HepG2 (cell line): Measurements from ENCODE around the gene TLR3. TPM values are rescaled to one million over a fixed set of nuclear protein-coding genes. Genes with fewer than 3 reads are reported as not detected.
A peak's percentile ranks its signal among the peaks of the same experiment; 100 is the strongest.

ENCODE experiments used
- ATAC-seq: fragments of 200-7000 bp; cut with Tn5 transposase; 3 replicates; pipeline ENCODE4 v1.9.1; 2020; ENCODE audit warnings: mild to moderate bottlenecking, moderate library complexity
- BruUV-seq: library from RNA; stranded (reverse); fragments of 400-500 nt; replicated peaks from 2 replicates; lab custom pipeline; 2021; lab: Mats Ljungman, UMichigan
- CTCF ChIA-PET: fragments of 300-600 bp; formaldehyde crosslinking; extraction: SDS; loops from one replicate; lab custom pipeline; 2021; ENCODE audit warnings: low total read pairs, inconsistent platforms, low intra/inter-chr PET ratio; lab: Yijun Ruan, JAX
- POLR2A ChIA-PET: fragments of 350-600 bp; sonication (Branson Sonifier 250); formaldehyde crosslinking; loops from one replicate; lab custom pipeline; 2020; ENCODE audit warnings: antibody characterized with exemption, inconsistent platforms; lab: Yijun Ruan, JAX
- DNase-seq: peaks from one replicate; pipeline ENCODE4 v3.0.0-alpha.2; 2015; ENCODE audit warnings: low spot score
- FAIRE-seq: peaks from 3 replicates; lab custom pipeline; 2011; peaks lifted over from hg19 to GRCh38; lab: Jason Lieb, UNC
- H2AFZ ChIP-seq: one replicate; pipeline ENCODE4 v1.6.1; 2011; ENCODE audit warnings: low read length, inconsistent platforms
- H3K27ac ChIP-seq: fragments of 300-600 bp; 3 replicates; pipeline ENCODE4 v1.8.0; 2011; ENCODE audit warnings: mixed run types, mild to moderate bottlenecking, mixed read lengths, low read length, inconsistent platforms; ENCODE audit not compliant: insufficient read depth; ENCODE audit errors: extremely low read length
- H3K27me3 ChIP-seq, 2 experiments: fragments of 200-600 bp in 1 of 2; 2 replicates in 1 of 2; 3 replicates in 1 of 2; pipeline versions ENCODE4 v1.6.0 to v1.8.0; 2011; ENCODE audit warnings: low read length in 2 of 2, mild to moderate bottlenecking in 2 of 2, moderate library complexity in 2 of 2, inconsistent platforms in 1 of 2; ENCODE audit not compliant: insufficient read depth in 2 of 2, control insufficient read depth in 1 of 2
- H3K36me3 ChIP-seq, 2 experiments: fragments of 200-600 bp in 1 of 2; replicated peaks in 1 of 2; 2 replicates in 1 of 2; 3 replicates in 1 of 2; pipeline versions ENCODE4 v1.5.1 to v1.8.0; 2011; ENCODE audit warnings: low read length in 2 of 2, inconsistent platforms in 1 of 2; ENCODE audit not compliant: insufficient read depth in 2 of 2, control insufficient read depth in 1 of 2
- H3K4me1 ChIP-seq: 2 replicates; pipeline ENCODE4 v1.5.1; 2012; ENCODE audit warnings: low read length, inconsistent platforms; ENCODE audit not compliant: insufficient read depth
- H3K4me2 ChIP-seq: 2 replicates; pipeline ENCODE4 v1.6.0; 2011; ENCODE audit warnings: low read depth, low read length, inconsistent platforms
- H3K4me3 ChIP-seq, 3 experiments: fragments of 200-600 bp in 1 of 3; sonication (generic), shearing (Covaris generic) in 1 of 3; replicated peaks in 1 of 3; 2 replicates each; pipeline ENCODE4 v1.5.1; 2011 to 2016; ENCODE audit warnings: low read length in 3 of 3, inconsistent platforms in 2 of 3, low read depth in 2 of 3, mild to moderate bottlenecking in 2 of 3, control low read depth in 1 of 3, mixed read lengths in 1 of 3; ENCODE audit not compliant: insufficient read depth in 1 of 3
- H3K79me2 ChIP-seq: one replicate; pipeline ENCODE4 v1.6.1; 2011; ENCODE audit warnings: low read length, inconsistent platforms; ENCODE audit not compliant: insufficient read depth
- H3K9ac ChIP-seq: 2 replicates; pipeline ENCODE4 v1.6.0; 2011; ENCODE audit warnings: mild to moderate bottlenecking, low read depth, low read length, inconsistent platforms; ENCODE audit not compliant: insufficient read depth
- H3K9me3 ChIP-seq: 2 replicates; pipeline ENCODE4 v1.5.1; 2012; ENCODE audit warnings: mild to moderate bottlenecking, low read length
- H4K20me1 ChIP-seq: 2 replicates; pipeline ENCODE4 v1.6.0; 2011; ENCODE audit warnings: inconsistent platforms, mild to moderate bottlenecking, low read length, moderate library complexity; ENCODE audit not compliant: insufficient read depth
- ATF6 ChIP-seq: sonication (generic); formaldehyde crosslinking; conservative IDR thresholded peaks from 2 replicates; pipeline ENCODE4 v1.4.0; 2020; ENCODE audit warnings: missing genetic modification reagents
- HNF1B ChIP-seq: sonication (generic); formaldehyde crosslinking; IDR thresholded peaks from 2 replicates; pipeline ENCODE4 v1.5.1; 2020; ENCODE audit warnings: mild to moderate bottlenecking, moderate library complexity, missing genetic modification reagents
- NCOA2 ChIP-seq: sonication (generic); formaldehyde crosslinking; IDR thresholded peaks from 2 replicates; pipeline ENCODE4 v1.8.0; 2022; ENCODE audit warnings: inconsistent platforms
- NFIB ChIP-seq: sonication (generic); formaldehyde crosslinking; IDR thresholded peaks from 2 replicates; pipeline ENCODE4 v1.9.0; 2021; ENCODE audit warnings: missing genetic modification reagents, mild to moderate bottlenecking, borderline replicate concordance
- POLR2A ChIP-seq, 2 experiments: IDR thresholded peaks; 2 replicates each; pipeline ENCODE4 v1.6.1; 2011; ENCODE audit warnings: low read depth in 2 of 2, low read length in 2 of 2, mild to moderate bottlenecking in 1 of 2, moderate library complexity in 1 of 2; ENCODE audit not compliant: insufficient read depth in 1 of 2
- SP5 ChIP-seq: IDR thresholded peaks from 2 replicates; pipeline ENCODE4 v1.6.1; 2016; ENCODE audit warnings: low read depth, borderline replicate concordance
- TIGD3 ChIP-seq: sonication (generic); formaldehyde crosslinking; IDR thresholded peaks from 2 replicates; pipeline ENCODE4 v1.5.1; 2020; ENCODE audit warnings: mild to moderate bottlenecking, missing genetic modification reagents, borderline replicate concordance
- U2AF2 ChIP-seq: fragments of 200-400 bp; formaldehyde crosslinking; IDR thresholded peaks from 2 replicates; pipeline ENCODE4 v1.6.1; 2017; ENCODE audit warnings: low read depth, mild to moderate bottlenecking, low read length
- ZC3H13 ChIP-seq: sonication (generic); formaldehyde crosslinking; IDR thresholded peaks from 2 replicates; pipeline ENCODE4 v1.8.1; 2023; ENCODE audit warnings: mild to moderate bottlenecking, missing genetic modification reagents, moderate library complexity
- ZFX ChIP-seq: sonication (generic); formaldehyde crosslinking; IDR thresholded peaks from 2 replicates; pipeline ENCODE4 v1.4.0; 2020; ENCODE audit warnings: mild to moderate bottlenecking, low read depth, missing genetic modification reagents, moderate library complexity
- ZNF256 ChIP-seq: sonication (generic); formaldehyde crosslinking; conservative IDR thresholded peaks from 2 replicates; pipeline ENCODE4 v1.4.0; 2020; ENCODE audit warnings: missing genetic modification reagents
- WGBS: methylation state at CpG from one replicate; pipeline ENCODE4 v1.1.6; 2017; ENCODE audit warnings: low lambda C conversion rate; 5-methylcytosine and 5-hydroxymethylcytosine counted together
- in situ Hi-C: cut with HindIII; loops from 2 replicates; pipeline ENCODE4 v1.10.0; 2017; ENCODE audit warnings: low pct_unique_long_range_greater_than_20kb; ENCODE audit not compliant: extremely low pct_ligation_motif_present
- intact Hi-C: fragments of 100-400 bp; cut with micrococcal nuclease; formaldehyde crosslinking; loops from one replicate; pipeline ENCODE4 v1.10.0; 2022; ENCODE audit not compliant: unreplicated experiment
- polyA plus RNA-seq, 8 experiments: library from polyadenylated mRNA; depleted of rRNA in 3 of 8; stranded (reverse) in 7 of 8; unstranded in 1 of 8; fragments of >200 nt; fragmentation: Illumina TruSeq in 4 of 8; extraction: Trizol in 4 of 8; gene quantifications; 2 replicates each; pipeline versions ENCODE4 v1.2.1 to v1.2.3, GENCODE V29; 2011 to 2016; ENCODE audit warnings: low read depth in 4 of 8, missing spikeins in 1 of 8, mixed read lengths in 1 of 8; ENCODE audit not compliant: insufficient read depth in 1 of 8
- total RNA-seq, 5 experiments: library from RNA; depleted of rRNA; stranded (reverse); fragments of >200 nt; fragmentation: Illumina TruSeq; extraction: Trizol; gene quantifications; 2 replicates each; pipeline ENCODE4 v1.2.3, GENCODE V29; 2016; ENCODE audit warnings: low read depth in 1 of 5

The TLR3 gene
- total and polyA plus RNA-seq, 2 of the 13 experiments (the other 11 are each of a cell fraction or from before 2014, with no cell fraction given): 0.11 to 0.38 TPM

- FAIRE-seq (no peak), DNase-seq (no peak), ATAC-seq (peak; percentile 61)
- intact Hi-C loops: no loop called here
- H2AFZ ChIP-seq: no peak overlapping the region
- H3K4me3 ChIP-seq: peak overlapping the region; percentile 11 to 61 (median 17); a peak in 3 of 6 replicates
- ChIA-PET POLR2A (no interaction called here), CTCF (no interaction called here)
- H3K9ac ChIP-seq: no peak overlapping the region
- H3K36me3 ChIP-seq: no peaks in the 10 kb centered on the region
- H4K20me1 ChIP-seq: no peaks in the 10 kb centered on the region
- BruUV-seq: no TSS peak
- 0 out of 4 replicates have a peak, but pooled peaks of 1 of the 2 experiments have one; percentile 19 for TF ChIP-seq POLR2A (IDR thresholded peaks at IDR 0.05; ENCODE audit: insufficient read depth in 1 of 2, low read depth in 2 of 2, low read length in 2 of 2)
- TF ChIP-seq U2AF2: no peak
- no peak for TF ChIP-seq ATF6
- no peak for TF ChIP-seq ZNF256
- no peak for TF ChIP-seq TIGD3 (CRISPR knock-in tag)
- TF ChIP-seq HNF1B (CRISPR knock-in tag): 0 out of 2 replicates have a peak, but pooled peaks have one; percentile 37
- TF ChIP-seq NFIB: no peak
- TF ChIP-seq ZC3H13 (CRISPR knock-in tag): no peak
- TF ChIP-seq SP5 (CRISPR knock-in tag): no peak
- no peak for TF ChIP-seq NCOA2 (CRISPR knock-in tag)
- 0 out of 2 replicates have a peak, but pooled peaks have one; percentile 17 for TF ChIP-seq ZFX (CRISPR knock-in tag)
- in situ Hi-C loops: no loop called here
- H3K9me3 ChIP-seq: no peaks in the 10 kb centered on the region
- no peak overlapping the region for H3K27ac ChIP-seq
- H3K27me3 ChIP-seq: peaks cover 1 to 20% of the 10 kb centered on the region in 2 experiments; a peak in 4 of 5 replicates
- 4% methylated on average over 7 of the region's 9 CpGs for WGBS
- no peaks in the 10 kb centered on the region for H3K79me2 ChIP-seq
- H3K4me1 ChIP-seq: peaks cover 12% of the 10 kb centered on the region
- peak overlapping the region; percentile 59 for H3K4me2 ChIP-seq
Measured at GRCh38 chr4:186079694-186080093, 10.7 kb downstream of the TLR3 start.
